HG03025 (cell line): Measurements from ENCODE around the gene QSOX1.

Experiments used
- ATAC-seq: cut with Tn5 transposase; IDR thresholded peaks from one replicate; pipeline ENCODE4 v1.9.1; 2021; ENCODE audit warnings: mild to moderate bottlenecking, moderate library complexity; ENCODE audit not compliant: unreplicated experiment, low FRiP score

The QSOX1 gene

GRCh38 chr1:180210008-180210620 is 55.4 kb downstream of the QSOX1 start:
- ATAC-seq = no peak

DNA sequence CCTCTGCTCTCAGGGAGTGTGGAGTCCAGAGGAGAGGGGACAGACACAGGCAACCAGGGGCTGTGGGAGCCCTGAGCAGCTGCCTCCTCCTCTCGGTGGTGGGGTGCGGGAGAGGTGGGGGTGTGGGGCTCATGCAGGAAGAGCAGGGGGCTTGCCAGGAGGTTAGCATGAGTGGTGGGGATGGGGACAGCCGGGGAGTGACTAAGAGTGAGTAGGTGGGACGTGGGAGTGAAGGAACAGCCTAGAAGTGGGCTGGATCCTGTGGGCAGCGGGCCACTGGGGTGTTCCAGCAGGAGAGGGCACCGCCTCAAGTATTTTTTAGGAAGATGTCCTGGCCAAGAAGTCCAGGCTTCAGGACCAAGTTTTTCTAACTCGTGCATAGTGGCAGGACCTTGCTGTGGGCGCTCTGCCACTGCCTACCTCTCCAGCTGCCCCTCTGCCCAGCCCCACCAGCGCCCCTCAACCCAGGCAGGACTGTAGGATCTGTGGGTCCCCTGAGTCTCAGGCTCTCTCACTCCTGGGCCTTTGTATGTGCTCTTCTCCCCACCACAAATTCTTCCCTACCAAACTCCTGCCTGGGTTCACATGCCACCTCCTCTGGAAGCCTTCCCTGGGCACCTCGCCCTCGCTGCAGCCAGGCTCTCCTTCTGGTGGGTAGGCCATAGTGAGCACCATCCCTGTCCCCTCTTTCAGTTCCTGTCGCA is 56.6 kb downstream of the QSOX1 start:
- ATAC-seq = no peak

DNA sequence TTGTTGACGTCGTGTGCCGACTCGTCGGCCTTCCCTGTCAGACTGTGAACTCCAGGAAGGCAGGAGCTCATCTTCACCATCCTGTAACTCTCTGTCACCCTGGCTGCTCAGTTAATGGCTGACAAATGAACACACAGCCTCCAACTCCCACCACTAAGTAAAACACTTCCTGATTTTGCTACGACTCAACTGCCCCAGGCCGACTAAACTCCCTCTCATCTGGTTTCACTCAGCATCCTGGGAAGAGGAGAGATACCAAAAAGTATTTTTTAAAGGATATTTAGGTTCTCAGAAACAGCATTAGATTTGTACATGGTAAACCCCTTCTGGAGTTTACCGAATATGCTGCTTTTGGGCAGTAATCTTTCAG is 57.2 kb downstream of the QSOX1 start:
- ATAC-seq = no peak

DNA sequence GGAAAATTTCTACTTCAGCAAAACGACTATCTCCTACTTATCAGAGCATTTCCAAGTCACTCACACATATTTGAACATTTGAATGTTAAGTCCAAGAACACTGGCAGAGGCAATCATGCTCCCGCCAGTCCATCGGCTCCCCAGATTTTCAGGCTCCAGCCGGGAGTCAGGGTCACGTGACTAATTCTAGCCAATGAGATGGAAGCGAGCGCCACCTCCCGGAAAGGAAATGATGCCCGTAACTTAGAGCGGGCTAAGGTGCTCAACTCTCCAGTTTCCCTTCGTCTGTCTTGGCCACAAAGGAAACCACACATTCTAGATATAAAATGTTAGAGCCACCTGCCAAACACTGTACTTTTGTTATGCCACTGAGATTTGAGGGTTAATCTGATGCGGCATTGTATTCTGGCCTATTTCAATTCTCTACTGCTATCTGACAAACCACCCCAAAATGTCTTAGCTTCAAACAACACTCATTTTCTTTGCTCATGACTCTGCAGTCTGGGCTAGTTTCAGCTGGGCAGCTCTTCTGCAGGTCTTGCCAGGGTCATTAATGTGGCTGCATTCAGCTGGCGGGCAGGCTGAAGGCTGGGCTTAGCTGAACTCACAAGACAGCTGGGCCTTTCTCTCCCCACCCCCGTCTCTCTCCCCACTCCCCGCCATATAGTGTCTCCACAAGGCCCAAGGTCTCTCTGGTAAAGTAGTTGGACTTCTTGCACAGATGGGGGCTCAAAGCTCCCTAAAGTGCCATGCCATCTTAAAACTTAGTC is 58.9 kb downstream of the QSOX1 start:
- no peak for ATAC-seq

- ATAC-seq = no peak
Observed at GRCh38 chr1:180215856-180216625, 61.4 kb downstream of the QSOX1 start.

DNA sequence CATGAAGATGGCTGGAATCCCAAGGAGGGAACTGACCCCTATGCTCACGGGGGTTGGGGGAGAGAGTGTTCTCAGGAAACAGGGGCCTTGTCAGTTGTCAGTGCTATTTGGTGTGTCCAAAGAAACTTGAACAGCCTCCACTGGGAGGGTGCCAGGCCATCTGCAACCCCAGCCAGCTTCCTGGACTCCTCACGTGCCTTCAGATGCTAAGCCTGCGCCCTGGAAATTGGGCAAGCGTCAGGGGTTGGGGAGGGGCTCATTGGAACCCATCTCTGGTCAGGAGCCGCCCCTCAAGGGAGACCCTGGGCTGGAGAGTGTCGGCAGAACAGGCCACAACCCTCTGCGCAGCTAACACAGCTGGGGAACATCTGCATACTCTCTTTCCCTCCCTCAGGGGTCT is 62.3 kb downstream of the QSOX1 start:
- ATAC-seq = no peak

DNA sequence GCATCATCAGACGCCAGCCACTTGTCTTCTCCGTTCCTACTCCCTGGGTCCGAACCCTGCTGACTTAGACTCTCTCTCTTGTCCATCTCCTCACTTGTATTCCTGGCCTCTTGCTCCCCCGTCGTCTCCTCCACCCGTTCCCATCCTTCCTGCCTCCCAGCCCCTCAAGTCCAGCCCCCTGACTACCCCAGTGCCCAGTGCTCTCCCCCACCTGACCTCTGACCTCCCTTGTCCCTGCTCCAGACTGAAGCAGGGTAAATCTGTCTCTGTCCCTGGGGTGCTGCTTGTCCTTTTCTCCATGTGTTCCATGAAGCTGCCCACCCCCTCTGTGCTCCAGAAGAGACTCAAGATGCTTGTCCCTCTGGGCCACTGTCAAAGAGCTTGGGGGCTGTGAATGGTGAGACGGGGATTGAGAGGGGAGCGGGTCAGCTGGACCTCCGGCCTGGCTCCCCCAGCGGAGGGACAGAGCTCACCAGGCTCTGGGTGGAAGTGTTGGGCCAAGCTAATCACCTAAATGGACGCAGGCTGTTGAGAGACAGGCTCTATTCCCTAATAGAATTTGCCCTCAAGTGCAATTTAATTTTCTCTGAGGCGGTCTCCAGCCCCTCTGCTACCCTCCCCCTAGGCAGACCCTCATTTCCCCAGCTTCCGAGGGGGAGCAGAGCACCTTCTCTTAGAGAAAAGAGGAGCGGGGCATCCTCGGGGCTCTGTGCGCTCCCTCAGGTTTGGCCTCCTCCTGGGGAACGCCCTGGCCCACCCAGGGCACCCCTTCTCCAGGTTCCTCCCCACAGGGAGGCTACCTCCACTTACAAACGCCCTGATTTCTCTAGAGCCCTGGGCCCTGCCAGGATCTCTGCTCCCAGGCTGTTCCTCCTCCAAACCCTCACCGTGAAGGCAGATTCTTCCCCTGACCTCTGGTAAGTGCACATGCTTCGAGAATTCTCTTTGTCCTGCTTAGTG is 64.4 kb downstream of the QSOX1 start:
- ATAC-seq = no peak

DNA sequence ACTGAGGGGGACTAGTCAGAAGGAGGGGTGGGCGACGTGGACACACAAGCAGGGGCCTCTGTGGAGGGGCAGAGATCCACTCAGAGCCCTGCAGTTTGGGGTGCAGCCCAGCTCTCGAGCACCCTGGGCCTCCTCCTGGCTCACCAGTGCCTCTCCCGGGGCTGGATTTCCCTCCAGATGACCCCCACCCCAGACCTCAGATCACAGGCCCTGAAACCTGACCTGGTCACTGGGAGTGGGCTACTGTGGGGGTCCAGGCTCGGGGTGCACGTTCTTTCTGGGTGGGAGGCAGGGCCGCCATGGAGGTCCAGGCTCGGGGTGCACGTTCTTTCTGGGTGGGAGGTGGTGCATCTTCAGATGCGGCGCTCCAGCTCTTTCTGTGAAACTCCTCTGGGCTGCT is 65.1 kb downstream of the QSOX1 start:
- no peak for ATAC-seq

GRCh38 chr1:180221462-180221861 is 66.8 kb downstream of the QSOX1 start:
- ATAC-seq = no peak

- ATAC-seq = no peak
Observed at GRCh38 chr1:180224902-180225301, 70.2 kb downstream of the QSOX1 start.

DNA sequence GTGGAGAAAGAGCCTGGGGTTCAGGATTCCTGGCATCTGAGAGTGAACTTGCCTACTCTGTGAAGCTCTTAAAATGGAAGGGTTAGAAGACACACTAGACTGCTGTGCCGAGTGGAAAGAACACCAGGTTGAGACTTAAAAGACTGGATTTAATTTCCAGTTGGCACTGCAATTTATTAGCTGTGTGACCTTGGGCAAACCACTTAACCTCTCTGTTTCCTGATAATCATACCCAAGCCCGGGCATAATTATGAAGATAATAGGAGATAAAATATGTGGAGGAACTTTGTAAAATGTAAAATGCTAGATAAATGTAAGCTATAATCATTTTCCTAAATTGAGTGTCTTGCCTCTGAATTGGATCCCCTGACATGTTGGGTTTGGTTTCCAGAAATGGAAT is 70.7 kb downstream of the QSOX1 start:
- ATAC-seq = no peak

DNA sequence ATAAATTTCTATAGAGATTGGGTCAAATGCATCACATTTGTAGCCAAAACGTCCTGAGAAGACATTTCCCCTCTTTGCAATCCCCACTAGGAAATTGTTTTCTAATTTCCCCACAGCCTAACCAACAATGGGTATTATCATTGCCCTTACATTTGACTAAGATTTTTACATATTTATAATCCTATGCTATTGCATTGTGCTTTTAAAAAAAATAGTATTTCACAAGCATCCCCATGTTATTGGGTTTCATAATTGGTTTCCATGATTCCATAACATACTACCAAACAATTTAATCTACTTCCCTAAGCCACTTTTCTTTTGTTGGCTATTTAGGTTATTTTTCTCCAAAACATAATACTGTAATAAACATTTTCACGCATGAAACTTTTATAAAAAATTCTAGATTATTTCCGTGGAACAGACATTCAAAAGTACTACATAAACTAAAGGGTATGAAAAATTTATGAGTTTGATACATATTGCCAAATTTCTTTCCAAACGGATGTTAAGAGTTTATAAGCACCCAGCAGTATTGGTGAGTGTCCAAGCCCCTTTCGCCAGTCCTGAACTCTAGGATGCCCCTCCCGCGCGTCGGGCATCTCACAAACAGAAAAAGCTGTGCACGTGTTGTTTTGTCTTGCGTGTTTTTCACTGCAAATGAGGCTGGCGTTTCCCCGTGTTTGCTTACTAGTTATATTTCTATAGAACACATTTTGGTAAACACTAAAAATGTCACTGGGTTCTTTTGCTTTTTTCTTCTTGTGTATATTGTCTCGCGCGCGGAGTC is 73.4 kb downstream of the QSOX1 start:
- ATAC-seq = no peak

- no peak for ATAC-seq
Observed at GRCh38 chr1:180228648-180229482, 74.2 kb downstream of the QSOX1 start.

DNA sequence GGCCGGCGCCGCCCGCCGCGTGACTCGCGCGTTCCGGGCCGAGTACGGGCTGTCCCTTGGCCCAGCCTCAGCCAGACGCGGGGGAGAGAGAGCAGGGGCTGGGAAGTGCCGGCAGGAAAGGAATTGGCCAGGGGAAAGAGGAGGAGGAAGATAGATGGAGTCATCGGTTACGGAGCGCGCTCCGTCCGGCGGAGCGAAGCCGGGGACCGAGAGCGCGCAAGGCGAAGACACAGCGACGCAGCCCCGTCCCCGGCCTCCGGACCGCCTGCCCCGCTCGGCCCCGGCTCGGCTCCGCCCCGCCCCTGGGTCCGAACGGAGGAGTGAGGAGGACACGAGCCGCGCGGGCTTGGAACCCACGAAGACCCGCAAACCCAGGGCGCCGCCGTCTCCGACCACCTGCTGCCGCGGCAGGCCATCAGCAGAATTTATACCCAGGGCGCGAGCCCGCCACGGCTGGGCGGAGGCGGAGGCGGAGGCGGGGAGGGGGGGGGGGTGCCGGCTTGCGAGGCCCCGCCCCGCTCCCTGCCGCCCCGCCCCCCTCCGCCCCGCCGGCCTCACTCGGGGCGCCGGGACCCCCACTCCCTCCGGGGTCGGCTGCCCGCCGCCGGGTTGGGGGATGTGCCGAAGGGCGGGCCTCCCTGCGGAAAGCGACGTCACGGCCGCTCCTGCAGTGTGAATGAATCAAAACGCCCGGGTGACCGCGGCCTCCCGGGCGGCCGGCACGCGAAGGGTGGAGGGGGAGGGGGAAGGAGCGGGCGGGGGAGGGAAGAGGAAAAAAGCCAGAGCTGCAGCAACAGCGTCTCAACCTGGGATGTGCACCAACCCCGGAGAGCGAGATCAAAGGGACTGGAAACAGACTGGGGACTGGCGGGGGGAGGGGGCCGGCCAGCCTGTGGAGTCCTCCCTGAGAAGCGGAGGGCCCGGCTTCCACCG is 75.1 kb downstream of the QSOX1 start, which contains the start of gene LHX4:
Gene LHX4, plus strand, starts transcription at position 782 of the 933 bp plus-strand sequence. CDS start 266 bp downstream, outside the sequence.
- ATAC-seq = no peak

- no peak for ATAC-seq
Observed at GRCh38 chr1:180230416-180230790, 75.7 kb downstream of the QSOX1 start.

- no peak for ATAC-seq
Observed at GRCh38 chr1:180230791-180231505, 76.3 kb downstream of the QSOX1 start.
